Mesodermal cell (in vitro differentiated cells): Measurements from ENCODE around the gene PRUNE2.

Experiments
- H3K27ac ChIP-seq: 2 replicates; pipeline ENCODE4 v1.7.0; 2013; ENCODE audit warnings: mild to moderate bottlenecking, low read depth, low read length, moderate library complexity; ENCODE audit not compliant: severe bottlenecking
- H3K36me3 ChIP-seq: 2 replicates; pipeline ENCODE4 v1.7.1; 2013; ENCODE audit warnings: mild to moderate bottlenecking, low read length, moderate library complexity; ENCODE audit not compliant: control insufficient read depth, insufficient read depth
- H3K4me1 ChIP-seq: one replicate; pipeline ENCODE4 v1.7.1; 2013; ENCODE audit warnings: mild to moderate bottlenecking, low read length; ENCODE audit not compliant: insufficient read depth, control insufficient read depth, poor library complexity, severe bottlenecking
- H3K4me3 ChIP-seq: 2 replicates; pipeline ENCODE4 v1.7.0; 2013; ENCODE audit warnings: low read length, control low read depth, mild to moderate bottlenecking; ENCODE audit not compliant: insufficient read depth, poor library complexity, severe bottlenecking; ENCODE audit errors: extremely low read depth
- H3K9me3 ChIP-seq: 2 replicates; pipeline ENCODE4 v1.7.1; 2013; ENCODE audit warnings: mild to moderate bottlenecking, low read length, moderate library complexity; ENCODE audit not compliant: control insufficient read depth
- WGBS, 2 experiments: methylation state at CpG; one replicate each; pipeline ENCODE4 v1.1.5; 2013; ENCODE audit warnings: missing lambda C conversion rate in 2 of 2; ENCODE audit not compliant: insufficient coverage in 2 of 2; 5-methylcytosine and 5-hydroxymethylcytosine counted together

Gene PRUNE2

GRCh38 chr9:76693912-76694311 is 212.0 kb downstream of the PRUNE2 start:
- no peak overlapping the region for H3K27ac ChIP-seq
- H3K36me3 ChIP-seq, result no peaks in the 10 kb centered on the region
- no peak overlapping the region for H3K4me3 ChIP-seq
- no peaks in the 10 kb centered on the region for H3K4me1 ChIP-seq
- WGBS, 2 experiments, result 88 to 98% methylated on average over 3 to 5 of the region's 5 CpGs
- H3K9me3 ChIP-seq, result no peaks in the 10 kb centered on the region

GRCh38 chr9:76692458-76693129 is 213.3 kb downstream of the PRUNE2 start:
- 87 to 93% methylated on average over 4 of the region's 9 CpGs for WGBS, 2 experiments
- no peaks in the 10 kb centered on the region for H3K36me3 ChIP-seq
- peaks cover 3% of the 10 kb centered on the region for H3K4me1 ChIP-seq
- H3K4me3 ChIP-seq, result no peak overlapping the region
- H3K27ac ChIP-seq, result no peak overlapping the region
- H3K9me3 ChIP-seq, result no peaks in the 10 kb centered on the region

GRCh38 chr9:76691517-76692313 is 214.2 kb downstream of the PRUNE2 start:
- Histone ChIP-seq H3K4me3 (no peak overlapping the region), H3K9me3 (no peaks in the 10 kb centered on the region), H3K36me3 (no peaks in the 10 kb centered on the region), H3K27ac (no peak overlapping the region), H3K4me1 (peaks cover 6% of the 10 kb centered on the region)
- WGBS, 2 experiments, result 23 to 36% methylated on average over 4 to 5 of the region's 13 CpGs

GRCh38 chr9:76690973-76691370 is 214.9 kb downstream of the PRUNE2 start:
- H3K9me3 ChIP-seq, result no peaks in the 10 kb centered on the region
- no peak overlapping the region for H3K4me3 ChIP-seq
- peaks cover 6% of the 10 kb centered on the region for H3K4me1 ChIP-seq
- H3K27ac ChIP-seq, result no peak overlapping the region
- WGBS, 2 experiments, result 75 to 95% methylated on average over 2 of the region's 5 CpGs
- H3K36me3 ChIP-seq, result no peaks in the 10 kb centered on the region

- Histone ChIP-seq H3K4me3 (no peak overlapping the region), H3K36me3 (no peaks in the 10 kb centered on the region), H3K4me1 (peaks cover 6% of the 10 kb centered on the region), H3K27ac (no peak overlapping the region), H3K9me3 (no peaks in the 10 kb centered on the region)
- 63 to 67% methylated on average over 1 of the region's 1 CpG for WGBS, 2 experiments
Measured at GRCh38 chr9:76690246-76690972, 215.5 kb downstream of the PRUNE2 start.

GRCh38 chr9:76688471-76689238 is 217.3 kb downstream of the PRUNE2 start:
- Histone ChIP-seq H3K27ac (no peak overlapping the region), H3K4me3 (no peak overlapping the region)
- WGBS, 2 experiments, result 81 to 89% methylated on average over 3 of the region's 3 CpGs

GRCh38 chr9:76687861-76688391 is 218.0 kb downstream of the PRUNE2 start:
- H3K4me1 ChIP-seq, result peaks cover 11% of the 10 kb centered on the region
- H3K9me3 ChIP-seq, result no peaks in the 10 kb centered on the region
- no peaks in the 10 kb centered on the region for H3K36me3 ChIP-seq
- no peak overlapping the region for H3K27ac ChIP-seq
- no peak overlapping the region for H3K4me3 ChIP-seq
- WGBS, 2 experiments, result 86 to 100% methylated on average over 1 to 3 of the region's 4 CpGs

More at GRCh38 chr9:76688471-76689238, 217.3 kb downstream of the PRUNE2 start:
- no peaks in the 10 kb centered on the region for H3K9me3 ChIP-seq
- H3K36me3 ChIP-seq, result no peaks in the 10 kb centered on the region
- peaks cover 11% of the 10 kb centered on the region for H3K4me1 ChIP-seq

- no peaks in the 10 kb centered on the region for H3K36me3 ChIP-seq
- H3K27ac ChIP-seq, result no peak overlapping the region
- H3K4me1 ChIP-seq, result peaks cover 11% of the 10 kb centered on the region
- WGBS, 2 experiments, result 66 to 71% methylated on average over 4 of the region's 4 CpGs
- no peaks in the 10 kb centered on the region for H3K9me3 ChIP-seq
- no peak overlapping the region for H3K4me3 ChIP-seq
Measured at GRCh38 chr9:76686756-76687155, 219.2 kb downstream of the PRUNE2 start.

GRCh38 chr9:76684213-76684612 is 221.7 kb downstream of the PRUNE2 start:
- 66 to 78% methylated on average over 4 to 5 of the region's 5 CpGs for WGBS, 2 experiments
- Histone ChIP-seq H3K4me3 (no peak overlapping the region), H3K9me3 (peaks cover 5% of the 10 kb centered on the region), H3K27ac (no peak overlapping the region), H3K4me1 (peaks cover 11% of the 10 kb centered on the region), H3K36me3 (no peaks in the 10 kb centered on the region)

- Histone ChIP-seq H3K9me3 (peaks cover 5% of the 10 kb centered on the region), H3K27ac (no peak overlapping the region), H3K36me3 (no peaks in the 10 kb centered on the region), H3K4me1 (peaks cover 18% of the 10 kb centered on the region), H3K4me3 (no peak overlapping the region)
- WGBS, 2 experiments, result 100% methylated on average over 1 to 2 of the region's 2 CpGs
Measured at GRCh38 chr9:76681556-76681955, 224.4 kb downstream of the PRUNE2 start.
